GM19043 (cell line): Measurements from ENCODE around the gene MSI2.

Source experiments
- ATAC-seq: cut with Tn5 transposase; IDR thresholded peaks from one replicate; pipeline ENCODE4 v1.9.1; 2021; ENCODE audit warnings: low read depth; ENCODE audit not compliant: unreplicated experiment

The MSI2 gene

GRCh38 chr17:57406131-57406980, 150.0 kb downstream of the MSI2 start:
- ATAC-seq, result no peak

DNA sequence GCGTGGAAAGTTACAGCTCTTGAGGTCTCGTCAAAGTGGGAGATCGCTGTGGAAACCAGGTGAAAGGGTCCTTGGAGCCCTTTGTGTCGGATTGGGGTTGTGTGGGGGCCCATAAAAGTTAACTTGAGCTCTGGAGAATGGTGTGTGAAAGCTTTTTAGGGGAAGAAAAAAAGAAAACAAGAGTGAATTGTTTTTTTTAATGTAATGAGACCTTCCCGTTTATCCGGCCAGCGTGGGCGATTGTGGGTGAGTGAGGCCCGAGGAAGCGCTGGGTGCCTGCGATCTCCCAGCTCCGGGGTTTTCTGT, 150.6 kb downstream of the MSI2 start:
- no peak for ATAC-seq

GRCh38 chr17:57407287-57408070, 151.2 kb downstream of the MSI2 start:
- ATAC-seq, result no peak

GRCh38 chr17:57408071-57408811, 151.9 kb downstream of the MSI2 start:
- no peak for ATAC-seq

- no peak for ATAC-seq
These were observed 153.8 kb downstream of the MSI2 start for GRCh38 chr17:57410169-57410568.

- ATAC-seq, result no peak
These were observed 156.3 kb downstream of the MSI2 start for GRCh38 chr17:57412520-57413096.

DNA sequence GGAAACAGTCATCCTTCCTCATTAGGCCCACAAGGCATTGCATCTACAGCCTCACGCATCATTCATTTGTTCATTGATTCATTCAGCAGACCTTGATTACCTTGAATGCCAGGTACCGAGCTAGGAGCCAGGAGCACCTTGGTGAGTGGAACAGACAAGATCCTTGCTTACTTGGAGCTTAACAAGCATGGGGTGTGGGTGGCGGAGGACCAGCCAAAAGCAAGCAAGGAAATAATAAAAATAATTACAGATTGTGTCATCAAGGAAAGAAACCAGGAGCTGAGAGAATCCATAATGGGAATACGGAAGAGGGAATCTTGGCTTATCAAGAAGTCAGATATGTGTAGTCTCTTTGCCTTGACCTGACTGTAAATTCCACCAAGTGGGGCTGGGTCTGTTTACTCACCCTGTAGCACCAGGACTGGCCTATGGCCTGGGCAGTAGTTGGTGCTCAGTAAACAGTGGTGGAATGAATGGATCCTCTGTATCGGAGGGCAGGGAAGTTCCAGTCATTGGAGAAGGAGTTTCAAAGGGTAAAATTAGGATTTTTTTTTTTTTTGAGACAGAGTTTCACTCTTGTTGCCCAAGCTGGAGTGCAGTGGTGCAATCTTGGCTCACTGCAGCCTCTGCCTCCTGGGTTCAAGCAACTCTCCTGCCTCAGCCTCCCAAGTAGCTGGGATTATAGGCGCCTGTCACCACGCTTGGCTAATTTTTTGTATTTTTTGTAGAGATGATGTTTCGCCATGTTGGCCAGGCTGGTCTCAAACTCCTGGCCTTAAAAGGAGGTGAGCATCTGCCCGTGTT, 157.7 kb downstream of the MSI2 start:
- ATAC-seq, result no peak

GRCh38 chr17:57415751-57416207, 159.5 kb downstream of the MSI2 start:
- no peak for ATAC-seq

DNA sequence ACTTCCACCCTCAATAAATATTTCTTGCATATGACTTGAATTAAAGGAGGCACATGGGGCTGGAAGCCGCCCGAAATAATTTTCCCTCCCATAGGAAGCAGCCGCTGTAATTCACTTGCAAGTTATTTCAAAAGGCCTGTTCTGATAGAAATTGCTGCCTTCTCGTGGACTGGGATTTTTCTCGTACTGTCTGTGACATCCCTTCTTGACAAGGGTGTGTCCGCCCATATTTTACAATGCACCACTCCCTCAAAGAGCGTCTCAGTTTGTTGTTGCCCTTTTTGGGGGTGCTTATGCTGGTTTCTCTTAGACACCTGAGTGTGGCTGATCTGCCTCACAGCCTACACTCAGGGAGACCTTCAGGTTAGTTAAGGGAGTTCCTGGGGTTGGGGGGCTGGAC, 160.0 kb downstream of the MSI2 start:
- ATAC-seq, result no peak

DNA sequence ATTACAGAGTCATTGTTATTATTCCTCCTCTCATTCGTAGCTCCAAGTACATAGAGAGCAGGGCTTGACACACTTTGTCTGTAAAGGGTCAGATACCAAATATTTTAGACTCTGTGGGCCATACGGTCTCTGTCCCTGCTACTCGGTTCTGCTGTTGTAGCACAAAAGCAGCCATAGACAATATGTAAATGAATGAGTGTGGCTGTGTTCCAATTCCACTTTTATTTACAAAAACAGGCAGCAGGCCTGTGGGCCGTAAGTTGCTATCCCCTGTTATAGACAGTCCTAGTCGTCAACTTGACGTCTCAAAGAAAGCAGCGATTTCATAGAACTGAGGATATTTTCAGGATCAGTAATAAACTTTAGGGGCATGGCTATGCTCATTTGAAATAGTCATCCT, 161.6 kb downstream of the MSI2 start:
- ATAC-seq, result no peak

DNA sequence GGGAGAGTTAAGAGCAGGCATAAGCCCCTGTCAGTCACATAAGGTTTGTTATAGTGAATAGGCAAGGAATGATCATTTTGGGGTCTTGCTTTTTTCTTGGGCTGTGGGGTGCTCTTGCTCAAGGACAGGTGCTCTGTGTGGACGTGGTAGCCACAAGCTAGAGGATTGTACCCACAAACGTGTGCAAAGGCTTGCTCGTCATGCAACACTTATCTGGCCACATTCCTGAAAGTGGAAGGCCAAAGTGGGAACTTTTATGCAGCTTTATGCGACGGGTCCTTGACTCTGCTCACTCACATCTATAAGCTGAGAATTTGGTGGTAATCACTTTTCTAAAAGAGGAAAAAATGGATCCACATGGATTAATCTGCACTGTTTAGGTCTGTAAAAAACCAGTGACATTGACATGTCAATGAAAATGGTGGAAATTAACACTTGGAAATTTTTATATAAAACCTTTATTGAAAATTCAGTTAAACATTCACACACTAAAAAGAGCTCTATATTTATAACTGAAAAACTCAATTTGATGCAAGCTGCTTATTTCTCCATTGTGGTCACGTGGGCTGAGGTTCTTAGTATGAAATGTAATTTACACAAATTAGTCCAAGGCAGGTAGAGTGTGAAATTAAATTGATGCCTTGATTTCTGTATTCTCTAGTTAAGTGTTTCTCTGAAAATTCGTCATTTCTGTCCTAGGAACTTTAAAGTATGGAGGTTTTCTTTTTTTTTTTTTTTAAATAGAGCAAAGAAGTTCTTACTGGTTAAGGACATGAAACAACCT, 162.3 kb downstream of the MSI2 start:
- no peak for ATAC-seq

DNA sequence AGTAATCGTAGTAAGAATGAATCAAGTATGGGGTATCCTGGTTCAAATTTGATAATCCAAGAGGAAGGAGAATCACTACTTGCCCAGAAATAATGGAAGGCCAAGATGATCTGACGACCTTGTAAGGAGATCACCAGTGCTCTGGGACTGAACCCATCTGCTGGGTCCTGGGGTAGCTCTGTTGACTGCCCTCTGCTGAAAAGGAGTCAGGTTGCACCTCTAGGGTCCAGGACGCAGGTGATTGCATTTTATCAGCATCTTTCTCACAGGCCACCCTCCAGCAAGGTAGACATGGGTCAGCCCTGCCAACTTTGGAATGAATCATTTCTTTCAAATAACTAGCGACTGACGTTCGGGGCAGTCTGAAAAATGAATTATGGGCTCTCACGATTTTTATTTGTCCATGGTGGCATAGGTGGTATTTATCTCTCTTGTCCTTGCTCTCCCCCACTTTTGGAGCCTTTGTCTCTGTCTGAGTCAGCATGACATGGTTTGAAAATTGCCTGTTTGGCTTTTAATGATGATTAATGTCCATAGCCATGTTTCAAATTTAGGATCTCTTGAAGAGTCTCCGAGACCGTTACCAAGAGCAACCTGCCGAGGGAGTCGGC, 163.7 kb downstream of the MSI2 start:
- no peak for ATAC-seq

- no peak for ATAC-seq
These were observed 164.7 kb downstream of the MSI2 start for GRCh38 chr17:57420734-57421717.

GRCh38 chr17:57422574-57423164, 166.3 kb downstream of the MSI2 start:
- peak; percentile 68 for ATAC-seq

DNA sequence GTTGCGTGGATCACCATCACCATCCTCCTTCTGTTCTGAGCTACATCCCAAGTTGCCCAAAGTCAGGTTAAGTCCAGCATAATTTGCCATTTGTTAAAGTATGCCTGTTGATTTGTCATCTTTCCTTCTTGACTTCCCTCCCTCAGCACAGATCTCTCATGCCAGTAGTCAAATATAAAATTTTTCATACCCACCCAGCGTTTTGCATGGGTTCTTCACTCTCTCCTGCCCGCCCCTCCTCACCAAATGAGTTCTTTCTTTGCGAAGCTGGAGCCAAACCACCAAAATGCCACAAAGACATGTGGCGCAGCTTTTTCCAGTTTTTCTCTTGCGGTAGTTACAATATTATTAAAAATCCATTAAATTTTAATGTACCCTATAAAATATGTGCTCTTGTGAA, 167.2 kb downstream of the MSI2 start:
- ATAC-seq, result no peak

DNA sequence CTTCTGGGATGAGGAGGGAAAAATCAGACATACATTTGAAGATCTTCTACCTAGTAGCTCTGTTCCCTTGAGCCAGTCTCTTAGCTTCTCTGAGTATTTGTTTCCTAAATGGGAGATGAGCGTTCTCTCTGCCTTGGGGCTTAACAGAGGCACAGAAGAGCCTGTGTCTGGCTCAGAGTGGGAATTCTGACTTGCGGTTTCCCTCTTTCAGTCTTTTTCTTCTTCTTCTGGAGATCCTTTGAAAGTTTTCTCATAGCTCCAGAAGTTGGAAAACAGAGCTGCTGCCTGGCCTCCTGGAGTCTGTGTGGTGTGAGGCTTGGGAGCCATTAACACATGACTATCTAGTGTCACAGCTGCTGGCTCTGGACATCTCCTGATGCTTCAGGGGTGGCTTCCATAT, 167.9 kb downstream of the MSI2 start:
- no peak for ATAC-seq

- no peak for ATAC-seq
These were observed 168.5 kb downstream of the MSI2 start for GRCh38 chr17:57424777-57425188.
